Measurements from ENCODE around the gene LIPT2. TPM values are rescaled to one million over a fixed set of nuclear protein-coding genes. Genes with fewer than 3 reads are reported as not detected.
"Not testable (repeated sequence)": the region's sequence is repeated elsewhere in the genome, so short reads cannot be mapped to it uniquely, and the experiment has no call there.

Gene LIPT2
- total RNA-seq, 1 experiment from 2014 or later, result 7.9 TPM

DNA sequence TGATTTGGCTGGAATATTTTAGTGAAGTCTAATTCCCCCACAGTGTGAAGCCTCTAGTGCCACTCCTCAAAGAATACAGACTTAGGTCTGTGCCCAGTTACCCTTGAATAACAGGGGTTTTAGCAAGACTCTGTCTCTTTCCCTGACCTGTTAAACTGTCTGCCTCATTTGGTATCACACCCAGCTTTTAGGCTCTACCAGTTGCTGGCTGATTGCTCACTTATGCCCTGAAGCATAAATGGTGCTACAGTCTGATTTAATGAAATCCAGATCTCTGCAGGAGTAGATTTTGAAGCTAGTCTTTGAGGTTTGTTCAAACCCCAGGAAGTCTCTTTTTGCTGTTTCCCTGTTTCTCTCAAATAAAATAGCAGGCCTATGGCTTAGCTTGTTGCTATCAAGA is 45.2 kb upstream of the LIPT2 start:
- TF ChIP-seq, protein P1, sequence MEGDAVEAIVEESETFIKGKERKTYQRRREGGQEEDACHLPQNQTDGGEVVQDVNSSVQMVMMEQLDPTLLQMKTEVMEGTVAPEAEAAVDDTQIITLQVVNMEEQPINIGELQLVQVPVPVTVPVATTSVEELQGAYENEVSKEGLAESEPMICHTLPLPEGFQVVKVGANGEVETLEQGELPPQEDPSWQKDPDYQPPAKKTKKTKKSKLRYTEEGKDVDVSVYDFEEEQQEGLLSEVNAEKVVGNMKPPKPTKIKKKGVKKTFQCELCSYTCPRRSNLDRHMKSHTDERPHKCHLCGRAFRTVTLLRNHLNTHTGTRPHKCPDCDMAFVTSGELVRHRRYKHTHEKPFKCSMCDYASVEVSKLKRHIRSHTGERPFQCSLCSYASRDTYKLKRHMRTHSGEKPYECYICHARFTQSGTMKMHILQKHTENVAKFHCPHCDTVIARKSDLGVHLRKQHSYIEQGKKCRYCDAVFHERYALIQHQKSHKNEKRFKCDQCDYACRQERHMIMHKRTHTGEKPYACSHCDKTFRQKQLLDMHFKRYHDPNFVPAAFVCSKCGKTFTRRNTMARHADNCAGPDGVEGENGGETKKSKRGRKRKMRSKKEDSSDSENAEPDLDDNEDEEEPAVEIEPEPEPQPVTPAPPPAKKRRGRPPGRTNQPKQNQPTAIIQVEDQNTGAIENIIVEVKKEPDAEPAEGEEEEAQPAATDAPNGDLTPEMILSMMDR (IDR thresholded peaks at IDR 0.05; ENCODE audit: unreplicated experiment), result no peak
- H3K4me1 Mint-ChIP-seq (ENCODE audit: insufficient read depth, unreplicated experiment), result no peaks in the 10 kb centered on the region
- CTCF ChIA-PET, result interaction anchor here (0.6 kb wide), 1 partner anchor 296 kb away, joined by 3 read pairs; no protein-coding TSS in a partner anchor
- H3K27me3 Mint-ChIP-seq (ENCODE audit: insufficient read depth, unreplicated experiment), result no peaks in the 10 kb centered on the region
- H3K9me3 Mint-ChIP-seq (ENCODE audit: unreplicated experiment), result no peaks in the 10 kb centered on the region
- no peak overlapping the region for H3K4me3 Mint-ChIP-seq (ENCODE audit: unreplicated experiment)
- H3K36me3 Mint-ChIP-seq (ENCODE audit: insufficient read depth, unreplicated experiment), result no peaks in the 10 kb centered on the region
- peak; percentile 11 for DNase-seq (ENCODE audit: unreplicated experiment)
- H3K27ac Mint-ChIP-seq (ENCODE audit: low read depth, unreplicated experiment), result no peak overlapping the region
- POLR2A ChIA-PET, result interaction anchor here (0.9 to 1.0 kb wide), 2 partner anchors 46 to 119 kb away, joined by 3 read pairs; no protein-coding TSS in a partner anchor
- BruUV-seq (replicated peaks), result no TSS peak
- intact Hi-C loops (cut with micrococcal nuclease), result no loop called here

DNA sequence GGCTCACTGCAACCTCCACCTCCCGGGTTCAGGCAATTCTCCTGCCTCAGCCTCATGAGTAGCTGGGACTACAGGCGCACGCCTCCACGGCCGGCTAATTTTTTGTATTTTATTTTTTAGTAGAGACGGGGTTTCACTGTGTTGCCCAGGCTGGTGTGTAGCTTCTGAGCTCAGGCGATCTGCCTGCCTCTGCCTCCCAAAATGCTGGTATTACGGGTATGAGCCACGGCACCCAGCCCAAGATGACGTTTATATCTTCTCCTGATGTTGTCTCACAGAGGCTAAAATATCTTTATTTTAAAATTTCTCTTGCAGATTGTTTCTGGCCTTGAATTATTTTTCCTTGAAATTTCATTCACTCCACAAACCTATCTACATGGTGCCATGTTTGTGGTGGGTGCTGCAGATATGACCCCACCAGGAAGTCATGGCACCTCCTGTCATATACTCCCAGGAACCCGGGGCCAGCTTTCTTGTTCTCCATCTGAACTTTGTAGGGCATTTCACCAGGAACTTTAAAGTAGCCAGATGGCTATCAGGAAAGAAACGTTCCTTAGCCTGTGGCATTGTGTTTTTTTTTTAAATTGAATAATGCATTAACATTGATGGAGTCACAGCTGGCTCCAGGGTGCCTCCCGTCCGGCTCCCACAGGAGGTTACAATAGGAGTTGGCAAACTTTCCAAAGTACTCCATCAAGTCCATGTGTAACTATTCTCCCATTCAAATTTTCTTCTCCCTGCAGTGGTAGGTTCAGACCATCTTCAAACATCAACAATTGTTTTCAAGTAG is 42.0 kb upstream of the LIPT2 start:
- TF ChIP-seq, protein P1 (IDR thresholded peaks at IDR 0.05; ENCODE audit: unreplicated experiment), result no peak
- intact Hi-C loops (cut with micrococcal nuclease), result no loop called here
- Mint-ChIP-seq H3K4me1 (ENCODE audit: insufficient read depth, unreplicated experiment) (no peaks in the 10 kb centered on the region), H3K36me3 (ENCODE audit: insufficient read depth, unreplicated experiment) (peaks cover 6% of the 10 kb centered on the region), H3K27ac (ENCODE audit: low read depth, unreplicated experiment) (no peak overlapping the region), H3K27me3 (ENCODE audit: insufficient read depth, unreplicated experiment) (no peaks in the 10 kb centered on the region), H3K4me3 (ENCODE audit: unreplicated experiment) (no peak overlapping the region), H3K9me3 (ENCODE audit: unreplicated experiment) (no peaks in the 10 kb centered on the region)
- POLR2A ChIA-PET, result interaction anchor here (1.1 kb wide), 1 partner anchor 13 kb away, joined by 3 read pairs; no protein-coding TSS in a partner anchor
- no peak for DNase-seq (ENCODE audit: unreplicated experiment)
- no TSS peak for BruUV-seq (replicated peaks)
- CTCF ChIA-PET, result interaction anchor here (0.6 to 1.1 kb wide), 4 partner anchors 22 to 305 kb away, joined by 3 to 5 read pairs (median 3); no protein-coding TSS in a partner anchor

DNA sequence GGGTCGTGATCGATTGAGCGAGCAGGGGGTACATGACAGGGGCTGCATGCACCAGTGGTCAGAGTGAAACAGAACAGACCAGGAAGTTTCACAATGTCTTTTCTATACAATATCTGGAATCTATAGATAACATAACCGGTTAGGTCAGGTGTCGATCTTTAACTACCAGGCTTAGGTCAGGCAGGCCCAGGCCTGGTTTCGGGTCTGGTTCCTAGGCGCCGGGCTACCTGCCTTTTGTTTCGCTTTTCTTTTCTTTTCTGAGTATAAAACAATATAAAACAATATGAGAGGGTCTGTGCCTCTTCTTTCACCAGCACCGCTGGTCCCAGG is 41.4 kb upstream of the LIPT2 start:
- DNase-seq (ENCODE audit: unreplicated experiment); H3K27me3 Mint-ChIP-seq (ENCODE audit: insufficient read depth, unreplicated experiment); H3K4me3 Mint-ChIP-seq (ENCODE audit: unreplicated experiment); POLR2A ChIA-PET; H3K36me3 Mint-ChIP-seq (ENCODE audit: insufficient read depth, unreplicated experiment); H3K4me1 Mint-ChIP-seq (ENCODE audit: insufficient read depth, unreplicated experiment); intact Hi-C loops (cut with micrococcal nuclease); BruUV-seq (replicated peaks); CTCF ChIA-PET; H3K27ac Mint-ChIP-seq (ENCODE audit: low read depth, unreplicated experiment); H3K9me3 Mint-ChIP-seq (ENCODE audit: unreplicated experiment): not testable (repeated sequence)

DNA sequence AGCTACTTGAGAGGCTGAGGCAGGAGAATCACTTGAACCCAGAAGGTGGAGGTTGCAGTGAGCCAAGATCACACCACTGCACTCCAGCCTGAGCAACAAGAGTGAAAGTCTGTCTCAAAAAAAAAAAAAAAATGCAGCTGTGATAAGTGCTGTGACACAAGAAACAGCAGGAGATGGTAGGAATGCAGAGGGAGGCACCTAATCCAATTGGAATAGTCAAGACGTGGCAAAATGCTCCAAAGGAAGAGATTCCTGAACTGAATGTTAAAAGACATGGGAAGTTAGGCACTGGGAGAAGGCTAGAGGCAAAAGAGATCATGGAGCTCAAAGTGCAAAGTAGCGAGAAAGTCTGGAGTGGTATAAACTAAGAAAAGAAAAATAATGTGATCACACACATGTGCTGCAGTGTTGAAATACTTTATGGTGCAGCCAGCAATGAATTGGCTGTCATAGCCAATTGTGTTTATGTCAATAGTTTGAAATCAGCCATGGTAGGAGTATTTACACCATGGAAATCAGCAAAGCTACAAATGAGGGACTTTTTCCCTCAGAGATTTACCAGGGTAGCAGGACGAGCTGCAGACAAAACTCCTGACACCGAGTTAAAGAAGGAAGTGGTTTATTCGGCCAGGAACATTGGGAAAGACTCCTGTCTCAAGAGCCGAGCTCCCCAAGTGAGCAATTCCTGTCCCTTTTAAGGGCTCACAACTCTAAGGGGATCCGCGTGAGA is 40.9 kb upstream of the LIPT2 start:
- intact Hi-C loops (cut with micrococcal nuclease), result no loop called here
- POLR2A ChIA-PET, result no interaction called here
- Mint-ChIP-seq H3K4me1 (ENCODE audit: insufficient read depth, unreplicated experiment) (no peaks in the 10 kb centered on the region), H3K27ac (ENCODE audit: low read depth, unreplicated experiment) (no peak overlapping the region), H3K27me3 (ENCODE audit: insufficient read depth, unreplicated experiment) (no peaks in the 10 kb centered on the region), H3K9me3 (ENCODE audit: unreplicated experiment) (no peaks in the 10 kb centered on the region), H3K36me3 (ENCODE audit: insufficient read depth, unreplicated experiment) (peaks cover 6% of the 10 kb centered on the region), H3K4me3 (ENCODE audit: unreplicated experiment) (no peak overlapping the region)
- CTCF ChIA-PET, result no interaction called here
- TF ChIP-seq, protein P1 (IDR thresholded peaks at IDR 0.05; ENCODE audit: unreplicated experiment), result no peak
- no TSS peak for BruUV-seq (replicated peaks)
- DNase-seq (ENCODE audit: unreplicated experiment), result no peak
